Adrenal gland (tissue), 5 donors: Measurements from ENCODE around the gene G6PC1.

Experiments used
- CTCF ChIP-seq, 6 experiments: fragments of 450-650 bp in 4 of 6; fragments of 200-600 bp in 2 of 6; sonication (generic) in 1 of 6; IDR thresholded peaks; 1 replicate in 5 of 6; 2 replicates in 1 of 6; pipeline versions ENCODE4 v1.5.1 to v1.8.0; 2016 to 2021; ENCODE audit warnings: antibody characterized with exemption in 6 of 6, mild to moderate bottlenecking in 2 of 6, moderate library complexity in 1 of 6
- POLR2A ChIP-seq, 2 donors: fragments of 450-650 bp; IDR thresholded peaks; one replicate each; pipeline ENCODE4 v1.6.1; 2017; ENCODE audit warnings: antibody characterized with exemption in 2 of 2, mild to moderate bottlenecking in 2 of 2, moderate library complexity in 1 of 2
- donor health status: DM: no; HTN: no; CAD: no.

DNA sequence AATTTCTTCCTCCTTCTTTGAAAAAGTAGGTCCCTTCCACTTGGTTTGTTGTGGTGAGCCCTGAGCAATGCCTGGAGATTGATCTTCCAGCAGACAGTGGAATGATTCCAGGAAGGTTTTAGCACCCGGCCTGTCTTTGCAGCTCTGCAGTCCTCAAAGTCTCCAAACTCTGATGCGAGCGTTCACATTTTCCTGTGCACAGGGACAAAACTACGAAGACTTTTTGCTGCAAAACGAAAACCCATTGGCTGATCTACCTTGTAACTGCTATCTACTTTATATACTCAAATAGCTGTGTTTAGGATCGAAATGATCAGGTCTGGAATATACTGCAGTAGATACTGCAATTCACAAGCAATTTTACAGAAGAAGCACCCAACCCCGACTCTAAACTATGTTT lies 21.7 kb downstream of the G6PC1 start:
- TF ChIP-seq CTCF (IDR thresholded peaks at IDR 0.05) = no peak
- TF ChIP-seq POLR2A (IDR thresholded peaks at IDR 0.05) = no peak
